ENCODE measurements around the gene ENOSF1. TPM values are rescaled to one million over a fixed set of nuclear protein-coding genes. Genes with fewer than 3 reads are reported as not detected.

The ENOSF1 gene
- total and polyA plus RNA-seq, 2 of the 4 experiments (the other 2 are of a cell fraction): 12.2 to 12.6 TPM

GRCh38 chr18:654601-655000 is 57.8 kb downstream of the ENOSF1 start:
- H3K9me1 ChIP-seq (ENCODE audit: insufficient read depth, low read length): peaks cover 3% of the 10 kb centered on the region
- no peak overlapping the region for H4K5ac ChIP-seq (ENCODE audit: low read depth, low read length)
- no TSS peak for BruUV-seq (replicated peaks)
- ATAC-seq (ENCODE audit: low read depth) (no peak), DNase-seq (no peak)
- H3K4me3 ChIP-seq (ENCODE audit: insufficient read depth, low read depth, low read length): no peak overlapping the region
- H3K27me3 ChIP-seq (ENCODE audit: control insufficient read depth, insufficient read depth, low read length): no peaks in the 10 kb centered on the region
- H3K18ac ChIP-seq (ENCODE audit: low read depth, low read length): no peak overlapping the region
- TF ChIP-seq NFE2L2 (IDR thresholded peaks at IDR 0.05; ENCODE audit: low read depth, low read length) (no peak), BHLHE40 (IDR thresholded peaks at IDR 0.05; ENCODE audit: low read depth, low read length) (no peak)
- 0 out of 2 replicates have a peak, but pooled peaks cover 2% of the 10 kb centered on the region for H3K4me1 ChIP-seq (ENCODE audit: control insufficient read depth, insufficient read depth, low read length)
- H2BK120ac ChIP-seq (ENCODE audit: low read depth, low read length): no peak overlapping the region
- H2BK15ac ChIP-seq (ENCODE audit: low read depth, low read length): no peak overlapping the region
- no peak overlapping the region for H2BK20ac ChIP-seq (ENCODE audit: low read depth, low read length)
- H4K20me1 ChIP-seq (ENCODE audit: insufficient read depth, low read length): no peaks in the 10 kb centered on the region
- H3K23ac ChIP-seq (ENCODE audit: low read depth, low read length): no peak overlapping the region
- H3K14ac ChIP-seq (replicated peaks; ENCODE audit: low read depth, low read length): no peak overlapping the region
- in situ Hi-C loops (cut with MboI; ENCODE audit: low sequenced_read_pairs) (no loop called here), dilution Hi-C loops (cut with HindIII; ENCODE audit: low sequenced_read_pairs, unreplicated experiment) (no loop called here), intact Hi-C loops (cut with micrococcal nuclease) (loop anchor here (10.0 kb wide), 1 partner anchor 180 kb away; no protein-coding TSS in a partner anchor)
- no peak overlapping the region for H2BK5ac ChIP-seq (ENCODE audit: low read depth, low read length, poor library complexity, severe bottlenecking)
- no peak overlapping the region for H3K56ac ChIP-seq (ENCODE audit: extremely low read depth, insufficient read depth, low read length)
- ChIA-PET CTCF (no interaction called here), POLR2A (ENCODE audit: unreplicated experiment) (no interaction called here)
- H2AK9ac ChIP-seq (replicated peaks; ENCODE audit: low read depth, low read length, poor library complexity): no peak overlapping the region
- H3K4me2 ChIP-seq (ENCODE audit: low read depth, low read length): no peak overlapping the region
- no peak overlapping the region for H2AK5ac ChIP-seq (ENCODE audit: low read depth, low read length)
- H4K8ac ChIP-seq (ENCODE audit: low read depth in 2 of 2, low read length in 2 of 2): no peak overlapping the region
- H3K9me3 ChIP-seq (ENCODE audit: control insufficient read depth, insufficient read depth, low read length): no peaks in the 10 kb centered on the region
- no peak overlapping the region for H2AFZ ChIP-seq (replicated peaks; ENCODE audit: low read length, poor library complexity)
- no peak overlapping the region for H3K9ac ChIP-seq (ENCODE audit: low read depth, low read length)
- no CpG with 5 or more reads among the region's 4 CpGs for whole genome bisulfite sequencing, 2 experiments (ENCODE audit: extremely low coverage in 2 of 2, insufficient read length in 1 of 2)
- H3K79me1 ChIP-seq (ENCODE audit: low read depth in 1 of 2, low read length in 2 of 2): peaks cover 7 to 22% of the 10 kb centered on the region in 2 experiments; a peak in 3 of 4 replicates
- H3K27ac ChIP-seq (ENCODE audit: insufficient read depth, low read length): no peak overlapping the region
- H4K91ac ChIP-seq (ENCODE audit: insufficient read depth, low read depth, low read length): no peak overlapping the region
- no peak overlapping the region for H3K4ac ChIP-seq (ENCODE audit: low read depth, low read length)
- H3K36me3 ChIP-seq (ENCODE audit: control insufficient read depth, insufficient read depth, low read length): no peaks in the 10 kb centered on the region; the same call in 1 of the 2 replicates
